ENCODE measurements around the gene ARPC3.
A peak's percentile ranks its signal among the peaks of the same experiment; 100 is the strongest.
"Not testable (repeated sequence)": the region's sequence is repeated elsewhere in the genome, so short reads cannot be mapped to it uniquely, and the experiment has no call there.

The ARPC3 gene

DNA sequence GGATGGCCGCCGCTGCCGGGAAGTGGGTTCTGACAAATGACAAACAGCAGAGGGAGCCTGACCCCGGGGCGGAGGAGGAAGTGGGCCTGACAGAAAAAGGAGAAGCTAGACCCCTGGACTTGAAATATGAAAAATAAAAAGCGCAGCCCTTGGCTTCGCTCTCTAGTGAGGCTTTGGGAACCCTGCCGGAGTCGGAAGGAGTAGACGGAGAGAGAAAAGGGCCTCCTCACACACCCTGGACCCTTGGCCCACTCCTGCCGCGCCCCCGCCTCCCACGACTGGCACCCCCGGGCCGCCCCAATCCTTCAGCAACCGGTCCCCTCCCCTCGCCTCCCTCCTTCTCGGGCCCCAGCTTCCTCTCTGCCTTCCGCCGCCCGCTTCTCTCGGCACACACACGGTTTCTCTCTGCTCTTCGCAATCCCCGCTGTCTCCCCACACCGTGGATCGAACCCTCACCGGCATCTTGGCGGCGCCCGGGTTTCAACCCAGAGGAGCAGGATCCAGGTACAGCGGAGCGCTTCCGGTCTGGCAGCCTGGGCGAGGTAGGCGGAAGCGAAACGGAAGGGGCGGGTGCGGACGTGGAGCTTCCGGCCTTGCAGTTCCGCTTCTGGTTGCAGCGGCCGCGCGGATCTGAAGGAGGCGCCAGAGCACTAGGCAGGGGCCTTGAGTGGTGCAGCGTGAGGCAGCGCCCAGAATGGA lies at the start of gene ARPC3:
ARPC3 (minus strand) TSS at position 539 of the 699 bp plus-strand sequence; CDS start at position 462, 77 bp downstream.
- DNase-seq = peak; percentile 85

DNA sequence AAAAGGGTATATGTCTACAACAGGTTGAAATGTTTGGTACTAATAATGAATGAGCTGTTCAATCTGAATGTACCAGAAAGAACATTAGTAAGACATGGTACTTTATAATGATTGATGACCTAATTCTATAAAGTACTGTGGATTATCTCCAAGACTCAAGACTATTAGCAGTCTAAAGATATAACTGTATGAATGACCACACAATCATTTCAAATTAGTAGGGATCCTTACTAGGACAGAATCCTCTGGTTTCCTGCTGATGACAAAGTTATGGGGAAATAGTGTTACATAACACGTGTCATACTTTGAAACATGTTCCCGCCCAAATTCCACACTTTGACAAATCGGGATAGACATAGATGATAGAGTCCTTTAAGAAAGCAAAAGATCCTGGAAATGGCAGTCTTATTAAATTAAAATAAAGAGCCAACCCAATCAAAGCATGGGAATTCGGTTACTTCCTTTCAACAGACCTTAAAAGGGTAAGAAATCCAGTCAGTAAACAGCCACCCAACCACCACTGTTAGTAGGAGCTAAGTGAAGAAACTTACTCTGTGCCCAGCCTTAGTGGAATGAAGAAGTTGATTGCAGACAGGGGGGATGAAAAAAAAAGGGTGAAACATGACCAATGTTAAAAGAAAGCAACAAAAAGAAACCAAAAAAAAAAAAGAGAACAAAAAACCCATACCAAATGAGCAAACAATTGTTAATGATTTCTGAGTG lies 49.0 kb upstream of the ARPC3 start:
- DNase-seq = no peak

- no peak for DNase-seq
Observed at GRCh38 chr12:110475426-110475825, 25.3 kb upstream of the ARPC3 start.

- DNase-seq = peak; percentile 96
Observed at GRCh38 chr12:110468214-110469048, 18.3 kb upstream of the ARPC3 start, which contains the start of the genes FAM216A and GPN3. FAM216A (plus strand) TSS chr12:110468845; CDS start chr12:110468876, 31 bp downstream. GPN3 (minus strand) TSS chr12:110468257; CDS start chr12:110468203, 54 bp downstream.

- no peak for DNase-seq
Observed at GRCh38 chr12:110467847-110468213, 17.7 kb upstream of the ARPC3 start.

DNA sequence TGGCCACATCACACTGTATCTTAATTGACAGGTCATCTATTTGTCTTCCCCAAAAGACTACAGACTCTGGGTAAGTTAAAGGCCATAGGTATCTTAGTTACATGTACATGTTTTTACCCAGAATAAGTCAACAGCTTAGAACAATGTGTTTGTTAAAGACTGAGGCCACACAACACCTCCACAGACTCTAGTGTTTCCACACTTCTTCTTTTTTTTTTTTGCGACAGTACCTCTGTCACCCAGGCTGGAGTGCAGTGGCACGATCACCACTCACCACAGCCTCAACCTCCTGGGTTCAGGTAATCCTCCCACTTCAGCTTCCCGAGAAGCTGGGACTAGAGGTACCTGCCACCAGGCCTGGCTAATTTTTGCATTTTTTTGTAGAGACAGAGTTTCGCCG lies 16.7 kb upstream of the ARPC3 start:
- no peak for DNase-seq

- not testable (repeated sequence) for DNase-seq
Observed at GRCh38 chr12:110465765-110466164, 15.6 kb upstream of the ARPC3 start.

- DNase-seq = no peak
Observed at GRCh38 chr12:110465024-110465423, 14.9 kb upstream of the ARPC3 start.

GRCh38 chr12:110461189-110461588 lies 11.1 kb upstream of the ARPC3 start:
- DNase-seq = not testable (repeated sequence)

GRCh38 chr12:110458756-110459155 lies 8.6 kb upstream of the ARPC3 start:
- no peak for DNase-seq

- DNase-seq = no peak
Observed at GRCh38 chr12:110453569-110454296, 3.6 kb upstream of the ARPC3 start.

DNA sequence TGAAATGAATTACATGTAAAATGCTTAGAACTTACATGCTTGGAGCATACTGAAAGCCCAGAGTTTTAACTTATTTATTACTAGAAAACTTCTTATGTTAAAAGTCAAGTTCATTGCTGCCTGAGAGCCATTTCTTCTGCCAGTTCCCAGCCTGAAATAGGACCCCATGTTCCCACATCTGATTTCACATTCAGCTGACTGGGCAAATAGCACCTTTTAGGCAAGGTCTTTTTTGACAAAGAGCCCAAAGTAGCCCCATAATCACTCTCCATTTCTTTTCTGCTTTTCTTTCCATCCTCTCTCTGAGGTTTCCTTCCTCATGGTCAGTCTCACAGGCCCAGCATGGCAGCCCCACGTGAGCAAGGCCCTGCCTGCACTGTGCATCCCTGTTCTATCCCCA lies 1.1 kb upstream of the ARPC3 start:
- no peak for DNase-seq

DNA sequence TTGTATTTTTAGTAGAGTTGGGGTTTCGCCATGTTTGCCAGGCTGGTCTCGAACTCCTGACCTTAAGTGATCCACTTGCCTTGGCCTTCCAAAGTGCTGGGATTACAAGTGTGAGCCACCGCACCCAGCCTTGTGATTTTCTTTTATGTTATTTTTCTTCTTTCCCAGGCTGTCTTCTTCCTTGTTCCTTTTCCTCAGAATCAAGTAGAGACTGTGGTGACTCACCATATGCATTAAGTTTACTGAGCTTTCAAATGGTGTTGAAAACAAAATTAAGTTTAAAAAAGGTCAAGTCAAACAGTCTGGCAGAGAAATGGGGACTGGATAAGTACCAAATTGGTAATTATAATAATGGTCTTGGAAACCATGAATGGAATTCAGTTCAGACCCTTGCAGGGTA lies 5.7 kb downstream of the ARPC3 start:
- no peak for DNase-seq

DNA sequence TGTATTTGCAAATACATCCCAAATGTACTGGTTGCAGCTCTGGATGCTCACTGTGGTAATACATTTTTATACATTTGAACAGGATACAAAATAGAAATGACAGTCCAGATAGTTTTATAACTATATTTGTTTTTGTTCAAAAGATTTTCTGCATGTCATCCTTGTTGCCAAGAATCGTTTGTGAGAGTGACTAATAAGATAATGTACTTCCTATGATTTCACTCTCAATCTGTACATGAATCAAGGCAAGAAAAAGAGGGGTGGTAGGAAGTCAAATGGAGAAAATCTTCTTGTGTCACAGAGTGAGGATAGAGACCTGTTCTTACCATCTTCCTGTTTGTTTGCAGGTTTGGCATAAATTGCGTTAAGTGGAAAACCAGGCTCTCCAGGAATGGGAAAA lies 13.9 kb downstream of the ARPC3 start:
- DNase-seq = no peak

- no peak for DNase-seq
Observed at GRCh38 chr12:110431957-110432587, 18.1 kb downstream of the ARPC3 start.

- not testable (repeated sequence) for DNase-seq
Observed at GRCh38 chr12:110429676-110430075, 20.5 kb downstream of the ARPC3 start.

- DNase-seq = no peak
Observed at GRCh38 chr12:110426406-110426805, 23.7 kb downstream of the ARPC3 start.

GRCh38 chr12:110424237-110424636 lies 25.9 kb downstream of the ARPC3 start:
- DNase-seq = no peak

- no peak for DNase-seq
Observed at GRCh38 chr12:110421701-110422100, 28.4 kb downstream of the ARPC3 start.

DNA sequence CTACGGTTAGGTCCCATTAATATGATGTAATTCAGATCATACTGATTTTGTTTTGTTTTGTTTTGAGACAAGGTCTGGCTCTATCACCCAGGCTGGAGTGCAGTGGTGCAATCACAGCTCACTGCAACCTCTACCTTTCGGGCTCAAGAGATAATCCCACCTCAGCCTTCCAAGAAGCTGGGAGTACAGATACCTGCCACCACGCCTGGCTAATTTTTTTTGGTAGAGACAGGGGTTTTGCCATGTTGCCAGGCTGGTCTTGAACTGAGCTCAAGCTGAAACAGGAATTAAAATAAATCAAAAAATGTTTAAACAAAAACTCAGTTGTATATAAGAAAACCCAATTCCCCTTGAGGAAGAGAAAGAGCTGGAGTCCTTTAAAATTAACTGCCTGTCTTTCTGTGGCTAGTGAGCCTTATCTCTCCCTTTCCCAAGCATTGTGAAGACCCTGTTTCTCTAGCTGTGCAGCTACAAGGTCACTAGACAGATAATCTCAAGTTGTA lies 28.9 kb downstream of the ARPC3 start:
- DNase-seq = no peak

GRCh38 chr12:110420644-110421043 lies 29.5 kb downstream of the ARPC3 start:
- not testable (repeated sequence) for DNase-seq

DNA sequence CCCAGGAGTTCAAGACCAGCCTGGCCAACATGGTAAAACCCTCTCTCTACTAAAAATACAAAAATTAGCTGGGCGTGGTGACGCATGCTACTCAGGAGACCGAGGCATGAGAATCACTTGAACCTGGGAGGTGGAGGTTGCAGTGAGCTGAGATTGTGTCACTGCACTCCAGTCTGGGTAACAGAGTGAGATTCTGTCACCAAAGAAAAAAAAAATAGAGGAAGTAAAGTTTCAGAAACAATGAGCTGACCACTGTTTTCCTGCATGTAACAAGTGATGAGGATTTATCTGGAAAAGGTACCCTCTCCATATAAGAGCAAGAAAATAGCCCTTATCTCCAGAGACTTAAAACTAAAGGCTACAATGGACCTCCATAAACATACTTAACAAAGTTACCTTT lies 33.0 kb downstream of the ARPC3 start:
- DNase-seq = not testable (repeated sequence)
